Stimulated activated CD8-positive, alpha-beta memory T cell treated with anti-CD3 and anti-CD28 coated beads, Interleukin-15, amount 100 ng/mL, for 48 hours (primary cell): ENCODE data around the gene SRCIN1.
A peak's percentile ranks its signal among the peaks of the same experiment; 100 is the strongest.
"Not testable (repeated sequence)": the region's sequence is repeated elsewhere in the genome, so short reads cannot be mapped to it uniquely, and the experiment has no call there.

Experiments used
- DNase-seq, 2 donors: peaks; one replicate each; pipeline ENCODE4 v3.0.0-alpha.2; 2020; ENCODE audit warnings: low read depth in 2 of 2

The SRCIN1 gene

GRCh38 chr17:38484242-38485145, 121.3 kb downstream of the SRCIN1 start:
- peak; percentile 28 to 43 for DNase-seq

GRCh38 chr17:38482700-38483043, 123.1 kb downstream of the SRCIN1 start:
- DNase-seq: not testable (repeated sequence)

GRCh38 chr17:38482039-38482699, 123.6 kb downstream of the SRCIN1 start:
- not testable (repeated sequence) for DNase-seq
